Measurements from ENCODE around the gene AURKAIP1.

Gene AURKAIP1

DNA sequence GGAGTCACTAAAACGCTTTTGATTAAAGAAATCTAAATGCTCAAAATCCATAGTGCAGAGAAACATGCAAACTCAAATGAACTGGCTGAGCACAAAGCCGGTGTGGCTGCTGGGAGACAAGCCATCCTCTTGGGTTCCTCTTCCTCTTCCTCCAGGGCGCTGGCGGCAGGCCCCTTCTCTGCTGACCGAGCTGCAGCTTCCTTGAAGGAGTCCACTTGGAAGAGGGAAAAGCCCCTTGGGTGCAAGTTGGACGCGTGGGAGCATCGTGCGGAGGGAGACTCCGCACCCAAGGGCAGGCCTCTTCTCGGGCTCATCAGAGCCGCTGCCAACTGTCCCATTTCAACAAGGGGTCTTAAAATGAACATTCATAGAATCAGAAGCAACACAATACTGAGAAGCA lies 16.2 kb upstream of the AURKAIP1 start:
- no peaks in the 10 kb centered on the region for H3K27me3 ChIP-seq (ENCODE audit: insufficient read depth, poor library complexity, severe bottlenecking)
- DNase-seq (ENCODE audit: low read depth in 1 of 2, low spot score in 1 of 2) = no peak
- TF ChIP-seq GABPA (IDR thresholded peaks at IDR 0.05; ENCODE audit: low read depth) (no peak), SPI1 (IDR thresholded peaks at IDR 0.05; ENCODE audit: borderline replicate concordance, low read depth) (peak; percentile 7; the same call in 1 of the 2 replicates)
- no peak overlapping the region for H3K4me3 ChIP-seq (replicated peaks; ENCODE audit: insufficient read depth, low read length)
- no peak overlapping the region for H3K27ac ChIP-seq (replicated peaks)

DNA sequence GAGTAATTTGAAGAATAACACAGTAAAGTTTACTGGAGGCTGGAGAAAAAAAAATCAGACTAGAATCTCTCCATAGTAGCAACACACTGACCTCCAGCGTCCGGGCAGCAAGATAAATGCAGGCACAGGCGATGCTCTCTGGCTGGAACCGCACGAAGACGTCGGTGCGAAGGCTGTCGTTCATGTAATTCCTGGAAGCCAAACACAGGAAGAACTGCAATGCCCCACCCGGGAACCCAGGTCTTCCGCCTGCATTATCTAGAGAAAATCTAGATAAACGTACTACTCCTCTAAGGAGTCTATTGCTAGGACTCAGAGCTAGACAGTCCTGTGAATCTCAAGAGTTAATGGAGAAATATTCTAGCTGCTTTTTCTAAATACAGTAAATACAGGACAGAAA lies 15.7 kb upstream of the AURKAIP1 start:
- no peaks in the 10 kb centered on the region for H3K27me3 ChIP-seq (ENCODE audit: insufficient read depth, poor library complexity, severe bottlenecking)
- TF ChIP-seq, protein P1, sequence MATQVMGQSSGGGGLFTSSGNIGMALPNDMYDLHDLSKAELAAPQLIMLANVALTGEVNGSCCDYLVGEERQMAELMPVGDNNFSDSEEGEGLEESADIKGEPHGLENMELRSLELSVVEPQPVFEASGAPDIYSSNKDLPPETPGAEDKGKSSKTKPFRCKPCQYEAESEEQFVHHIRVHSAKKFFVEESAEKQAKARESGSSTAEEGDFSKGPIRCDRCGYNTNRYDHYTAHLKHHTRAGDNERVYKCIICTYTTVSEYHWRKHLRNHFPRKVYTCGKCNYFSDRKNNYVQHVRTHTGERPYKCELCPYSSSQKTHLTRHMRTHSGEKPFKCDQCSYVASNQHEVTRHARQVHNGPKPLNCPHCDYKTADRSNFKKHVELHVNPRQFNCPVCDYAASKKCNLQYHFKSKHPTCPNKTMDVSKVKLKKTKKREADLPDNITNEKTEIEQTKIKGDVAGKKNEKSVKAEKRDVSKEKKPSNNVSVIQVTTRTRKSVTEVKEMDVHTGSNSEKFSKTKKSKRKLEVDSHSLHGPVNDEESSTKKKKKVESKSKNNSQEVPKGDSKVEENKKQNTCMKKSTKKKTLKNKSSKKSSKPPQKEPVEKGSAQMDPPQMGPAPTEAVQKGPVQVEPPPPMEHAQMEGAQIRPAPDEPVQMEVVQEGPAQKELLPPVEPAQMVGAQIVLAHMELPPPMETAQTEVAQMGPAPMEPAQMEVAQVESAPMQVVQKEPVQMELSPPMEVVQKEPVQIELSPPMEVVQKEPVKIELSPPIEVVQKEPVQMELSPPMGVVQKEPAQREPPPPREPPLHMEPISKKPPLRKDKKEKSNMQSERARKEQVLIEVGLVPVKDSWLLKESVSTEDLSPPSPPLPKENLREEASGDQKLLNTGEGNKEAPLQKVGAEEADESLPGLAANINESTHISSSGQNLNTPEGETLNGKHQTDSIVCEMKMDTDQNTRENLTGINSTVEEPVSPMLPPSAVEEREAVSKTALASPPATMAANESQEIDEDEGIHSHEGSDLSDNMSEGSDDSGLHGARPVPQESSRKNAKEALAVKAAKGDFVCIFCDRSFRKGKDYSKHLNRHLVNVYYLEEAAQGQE (IDR thresholded peaks at IDR 0.05; ENCODE audit: insufficient replicate concordance, low read depth) = no peak
- TF ChIP-seq SPI1 (IDR thresholded peaks at IDR 0.05; ENCODE audit: borderline replicate concordance, low read depth) = no peak
- no peak for DNase-seq (ENCODE audit: low read depth in 1 of 2, low spot score in 1 of 2)
- H3K4me3 ChIP-seq (replicated peaks; ENCODE audit: insufficient read depth, low read length) = no peak overlapping the region
- no peak overlapping the region; the same call in 1 of the 2 replicates for H3K27ac ChIP-seq (replicated peaks)

DNA sequence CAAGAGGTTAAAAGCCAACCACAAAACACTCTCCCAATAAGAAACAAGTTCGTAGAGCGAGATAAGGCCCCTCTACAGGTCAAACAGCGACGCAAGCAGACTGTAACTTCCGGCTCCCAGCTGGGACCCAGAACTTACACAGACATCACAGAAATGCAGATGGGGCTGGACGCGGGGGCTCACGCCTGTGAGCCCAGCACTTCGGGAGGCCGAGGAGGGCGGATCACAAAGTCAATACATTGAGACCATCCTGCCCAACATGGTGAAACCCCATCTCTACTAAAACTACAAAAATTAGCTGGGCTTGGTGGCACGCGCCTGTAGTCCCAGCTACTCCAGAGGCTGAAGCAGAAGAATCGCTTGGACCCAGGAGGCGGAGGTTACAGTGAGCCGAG lies 13.1 kb upstream of the AURKAIP1 start:
- Histone ChIP-seq H3K27ac (replicated peaks) (no peak overlapping the region), H3K27me3 (ENCODE audit: insufficient read depth, poor library complexity, severe bottlenecking) (no peaks in the 10 kb centered on the region), H3K4me3 (replicated peaks; ENCODE audit: insufficient read depth, low read length) (no peak overlapping the region)
- TF ChIP-seq, protein P1 (IDR thresholded peaks at IDR 0.05; ENCODE audit: insufficient replicate concordance, low read depth) = no peak
- no peak for TF ChIP-seq POLR2AphosphoS5 (IDR thresholded peaks at IDR 0.05; ENCODE audit: low read depth)
- TF ChIP-seq GABPA (IDR thresholded peaks at IDR 0.05; ENCODE audit: low read depth) = no peak
- TF ChIP-seq SPI1 (IDR thresholded peaks at IDR 0.05; ENCODE audit: borderline replicate concordance, low read depth) = no peak
- TF ChIP-seq, protein P2, sequence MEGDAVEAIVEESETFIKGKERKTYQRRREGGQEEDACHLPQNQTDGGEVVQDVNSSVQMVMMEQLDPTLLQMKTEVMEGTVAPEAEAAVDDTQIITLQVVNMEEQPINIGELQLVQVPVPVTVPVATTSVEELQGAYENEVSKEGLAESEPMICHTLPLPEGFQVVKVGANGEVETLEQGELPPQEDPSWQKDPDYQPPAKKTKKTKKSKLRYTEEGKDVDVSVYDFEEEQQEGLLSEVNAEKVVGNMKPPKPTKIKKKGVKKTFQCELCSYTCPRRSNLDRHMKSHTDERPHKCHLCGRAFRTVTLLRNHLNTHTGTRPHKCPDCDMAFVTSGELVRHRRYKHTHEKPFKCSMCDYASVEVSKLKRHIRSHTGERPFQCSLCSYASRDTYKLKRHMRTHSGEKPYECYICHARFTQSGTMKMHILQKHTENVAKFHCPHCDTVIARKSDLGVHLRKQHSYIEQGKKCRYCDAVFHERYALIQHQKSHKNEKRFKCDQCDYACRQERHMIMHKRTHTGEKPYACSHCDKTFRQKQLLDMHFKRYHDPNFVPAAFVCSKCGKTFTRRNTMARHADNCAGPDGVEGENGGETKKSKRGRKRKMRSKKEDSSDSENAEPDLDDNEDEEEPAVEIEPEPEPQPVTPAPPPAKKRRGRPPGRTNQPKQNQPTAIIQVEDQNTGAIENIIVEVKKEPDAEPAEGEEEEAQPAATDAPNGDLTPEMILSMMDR (IDR thresholded peaks at IDR 0.05; ENCODE audit: insufficient read depth, low read length) = no peak
- no peak for DNase-seq (ENCODE audit: low read depth in 1 of 2, low spot score in 1 of 2)

DNA sequence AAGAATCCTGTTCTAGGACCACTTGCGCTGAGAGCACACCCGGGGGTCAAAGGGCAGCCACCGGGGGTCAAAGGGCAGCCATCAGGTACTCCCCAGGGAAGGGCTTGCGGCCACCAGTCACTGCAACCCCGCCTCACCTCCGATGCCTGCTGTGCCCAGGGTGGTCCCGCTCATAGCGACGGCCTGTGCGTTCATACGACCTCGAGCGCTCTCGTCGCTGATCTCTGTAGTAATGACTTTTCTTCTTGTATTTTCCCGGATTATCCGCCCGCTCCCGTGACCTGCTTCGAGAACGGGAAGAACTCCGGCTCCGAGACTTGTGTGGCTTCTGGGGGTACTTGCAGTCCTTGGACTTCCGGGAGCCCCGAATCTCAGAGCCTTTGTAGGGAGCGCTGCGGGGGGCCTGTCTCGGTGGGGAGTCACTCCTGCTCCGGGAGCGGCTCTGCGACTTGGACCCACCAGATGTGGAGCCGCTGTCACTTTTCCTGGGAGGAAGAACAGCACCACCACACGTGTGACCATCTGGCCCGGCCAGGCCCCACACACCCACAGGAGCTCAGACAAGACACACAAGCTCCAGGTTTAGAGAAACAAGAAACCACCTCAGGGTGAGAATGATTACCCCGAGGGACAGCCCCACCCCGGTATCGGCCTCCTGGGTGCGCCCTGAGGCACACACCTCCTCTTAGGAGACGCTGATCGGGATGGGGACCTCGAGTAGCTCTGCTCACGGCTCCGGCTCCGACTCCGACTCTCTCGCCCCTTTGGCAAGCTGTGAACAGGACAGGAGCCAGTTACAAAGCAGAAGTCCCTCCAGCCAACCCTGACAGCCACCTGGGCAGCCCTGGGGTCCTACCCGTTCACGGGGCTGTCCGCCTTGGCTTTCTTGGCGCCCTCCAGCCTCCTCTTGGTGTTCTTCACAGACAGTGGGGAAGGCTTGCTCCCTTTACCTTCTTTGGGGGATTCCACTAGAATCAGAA lies 12.4 kb upstream of the AURKAIP1 start:
- H3K27me3 ChIP-seq (ENCODE audit: insufficient read depth, poor library complexity, severe bottlenecking) = no peaks in the 10 kb centered on the region
- DNase-seq (ENCODE audit: low read depth in 1 of 2, low spot score in 1 of 2) = no peak
- TF ChIP-seq SPI1 (IDR thresholded peaks at IDR 0.05; ENCODE audit: borderline replicate concordance, low read depth) (no peak), GABPA (IDR thresholded peaks at IDR 0.05; ENCODE audit: low read depth) (no peak), POLR2AphosphoS5 (IDR thresholded peaks at IDR 0.05; ENCODE audit: low read depth) (no peak)
- TF ChIP-seq, protein P1 (IDR thresholded peaks at IDR 0.05; ENCODE audit: insufficient replicate concordance, low read depth) = no peak
- TF ChIP-seq, protein P2 (IDR thresholded peaks at IDR 0.05; ENCODE audit: insufficient read depth, low read length) = no peak
- no peak overlapping the region for H3K4me3 ChIP-seq (replicated peaks; ENCODE audit: insufficient read depth, low read length)
- no peak overlapping the region for H3K27ac ChIP-seq (replicated peaks)

Measured in HL-60 (cell line).